Measurements from ENCODE around the gene FAM110D.

FAM110D gene

GRCh38 chr1:26122988-26123973 lies 35.6 kb upstream of the FAM110D start:
- Histone ChIP-seq H3K4me1 (ENCODE audit: control insufficient read depth in 1 of 2, insufficient read depth in 1 of 2, low read depth in 1 of 2, low read length in 1 of 2) (peaks cover 87 to 90% of the 10 kb centered on the region in 2 experiments), H3K27me3 (no peaks in the 10 kb centered on the region), H3K9me3 (no peaks in the 10 kb centered on the region), H3K4me3 (ENCODE audit: low read depth in 1 of 2, low read length in 1 of 2) (no peak overlapping the region), H3K27ac (peak overlapping the region; percentile 77), H3K36me3 (no peaks in the 10 kb centered on the region)
- TF ChIP-seq CTCF (IDR thresholded peaks at IDR 0.05) = no peak

- H3K27ac ChIP-seq = peak overlapping the region; percentile 85
- peaks cover 87% of the 10 kb centered on the region in 2 experiments for H3K4me1 ChIP-seq (ENCODE audit: control insufficient read depth in 1 of 2, insufficient read depth in 1 of 2, low read depth in 1 of 2, low read length in 1 of 2)
- no peak for TF ChIP-seq CTCF (IDR thresholded peaks at IDR 0.05)
- H3K9me3 ChIP-seq = no peaks in the 10 kb centered on the region
- no peaks in the 10 kb centered on the region for H3K36me3 ChIP-seq
- no peaks in the 10 kb centered on the region for H3K27me3 ChIP-seq
- H3K4me3 ChIP-seq (ENCODE audit: low read depth in 1 of 2, low read length in 1 of 2) = no peak overlapping the region
Observed at GRCh38 chr1:26124418-26125331, 34.2 kb upstream of the FAM110D start.

GRCh38 chr1:26125382-26125781 lies 33.5 kb upstream of the FAM110D start:
- no peaks in the 10 kb centered on the region for H3K36me3 ChIP-seq
- H3K27me3 ChIP-seq = no peaks in the 10 kb centered on the region
- peak overlapping the region; percentile 85 for H3K27ac ChIP-seq
- H3K9me3 ChIP-seq = no peaks in the 10 kb centered on the region
- H3K4me1 ChIP-seq (ENCODE audit: control insufficient read depth in 1 of 2, insufficient read depth in 1 of 2, low read depth in 1 of 2, low read length in 1 of 2) = peaks cover 81% of the 10 kb centered on the region in 2 experiments
- no peak for TF ChIP-seq CTCF (IDR thresholded peaks at IDR 0.05)
- no peak overlapping the region for H3K4me3 ChIP-seq (ENCODE audit: low read depth in 1 of 2, low read length in 1 of 2)

GRCh38 chr1:26125946-26126320 lies 32.9 kb upstream of the FAM110D start:
- Histone ChIP-seq H3K27me3 (no peaks in the 10 kb centered on the region), H3K4me3 (ENCODE audit: low read depth in 1 of 2, low read length in 1 of 2) (peak overlapping the region; percentile 48 to 50), H3K27ac (peak overlapping the region; percentile 85), H3K36me3 (no peaks in the 10 kb centered on the region), H3K4me1 (ENCODE audit: control insufficient read depth in 1 of 2, insufficient read depth in 1 of 2, low read depth in 1 of 2, low read length in 1 of 2) (peaks cover 77 to 78% of the 10 kb centered on the region in 2 experiments), H3K9me3 (no peaks in the 10 kb centered on the region)
- no peak for TF ChIP-seq CTCF (IDR thresholded peaks at IDR 0.05)

- no peaks in the 10 kb centered on the region for H3K27me3 ChIP-seq
- H3K27ac ChIP-seq = peak overlapping the region; percentile 85
- no peaks in the 10 kb centered on the region for H3K9me3 ChIP-seq
- no peak for TF ChIP-seq CTCF (IDR thresholded peaks at IDR 0.05)
- peak overlapping the region; percentile 48 to 50 for H3K4me3 ChIP-seq (ENCODE audit: low read depth in 1 of 2, low read length in 1 of 2)
- H3K4me1 ChIP-seq (ENCODE audit: control insufficient read depth in 1 of 2, insufficient read depth in 1 of 2, low read depth in 1 of 2, low read length in 1 of 2) = peaks cover 71 to 72% of the 10 kb centered on the region in 2 experiments
- H3K36me3 ChIP-seq = no peaks in the 10 kb centered on the region
Observed at GRCh38 chr1:26126321-26127084, 32.4 kb upstream of the FAM110D start.

Measured in neutrophil (primary cell).